ENCODE results near the gene OGFOD2.

OGFOD2 gene

DNA sequence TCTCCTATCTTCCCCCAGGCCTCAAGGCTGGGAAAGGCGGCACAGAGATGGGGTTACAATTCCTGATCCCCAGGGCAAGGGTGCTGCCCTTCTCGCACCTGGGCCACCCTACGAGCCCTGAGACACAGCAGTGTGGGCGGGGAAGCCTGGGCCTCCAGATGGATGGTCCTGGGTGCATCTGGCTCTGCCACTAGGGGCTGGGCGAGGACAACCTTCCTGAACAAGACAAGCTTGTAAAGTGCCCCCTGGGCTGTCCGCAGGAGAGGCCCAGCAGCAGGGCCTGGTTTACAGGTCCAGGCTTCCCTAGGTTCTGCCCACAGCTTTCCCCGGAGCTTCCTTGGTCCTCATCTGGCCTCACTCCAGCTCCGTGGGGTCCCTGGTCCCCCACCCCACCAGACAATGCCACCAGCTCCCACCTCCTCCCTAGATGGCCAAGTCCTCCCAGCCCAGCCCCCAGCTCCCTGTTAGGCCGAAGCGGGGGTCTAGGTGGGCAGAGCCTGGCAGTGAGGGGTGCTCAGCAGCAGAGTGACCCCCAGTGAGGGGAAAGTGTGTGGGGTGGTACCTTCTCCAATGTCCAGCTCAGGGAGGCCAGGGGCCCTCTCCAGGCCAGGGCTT lies 14.3 kb downstream of the OGFOD2 start:
- DNase-seq = no peak

DNA sequence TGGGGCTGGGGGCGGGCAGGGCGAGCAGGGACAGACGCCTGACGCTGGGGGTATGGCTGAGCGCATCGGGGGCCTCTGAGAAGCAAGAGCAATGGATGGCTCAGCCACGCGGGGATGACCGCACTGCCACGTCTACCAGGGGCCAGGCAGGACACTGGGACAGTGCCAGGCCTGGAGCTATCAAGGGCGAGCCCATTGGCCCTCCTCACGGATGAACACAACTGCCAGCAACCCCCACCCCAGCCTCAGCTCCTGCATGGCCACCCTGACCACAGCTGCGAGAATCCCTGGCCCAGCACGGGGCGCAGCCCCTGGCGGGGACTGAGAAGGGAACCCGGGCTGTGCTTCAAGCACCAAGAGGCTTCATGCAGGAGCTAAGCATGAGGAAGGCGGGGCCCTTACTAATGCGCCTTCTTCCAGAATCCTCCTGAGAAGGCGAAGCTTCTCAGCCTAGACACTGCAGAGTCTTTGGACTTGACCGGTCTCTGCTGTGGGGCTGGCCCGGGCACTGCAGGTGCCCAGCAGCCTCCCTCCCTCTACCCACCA lies 14.9 kb downstream of the OGFOD2 start:
- DNase-seq = no peak

DNA sequence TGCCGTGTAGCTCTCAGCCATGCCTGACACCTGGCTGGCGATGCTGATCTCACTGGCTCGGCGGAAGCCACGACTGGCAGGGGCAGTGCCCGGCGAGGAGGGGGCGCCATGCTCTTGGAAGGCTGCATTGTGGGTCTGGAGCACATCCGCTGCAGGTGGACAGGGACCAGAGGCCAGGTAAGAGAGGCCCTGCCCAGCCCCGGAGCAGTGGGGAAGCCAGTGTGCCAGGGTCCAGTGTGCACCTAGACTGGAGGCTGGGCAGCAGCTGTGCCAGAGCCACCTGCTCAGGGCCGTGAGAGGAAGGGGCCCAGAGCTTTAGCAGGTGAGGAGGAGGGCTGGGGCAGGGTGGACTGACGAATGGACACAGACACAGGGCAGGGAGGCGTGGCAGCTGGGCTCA lies 15.5 kb downstream of the OGFOD2 start:
- DNase-seq = no peak

DNA sequence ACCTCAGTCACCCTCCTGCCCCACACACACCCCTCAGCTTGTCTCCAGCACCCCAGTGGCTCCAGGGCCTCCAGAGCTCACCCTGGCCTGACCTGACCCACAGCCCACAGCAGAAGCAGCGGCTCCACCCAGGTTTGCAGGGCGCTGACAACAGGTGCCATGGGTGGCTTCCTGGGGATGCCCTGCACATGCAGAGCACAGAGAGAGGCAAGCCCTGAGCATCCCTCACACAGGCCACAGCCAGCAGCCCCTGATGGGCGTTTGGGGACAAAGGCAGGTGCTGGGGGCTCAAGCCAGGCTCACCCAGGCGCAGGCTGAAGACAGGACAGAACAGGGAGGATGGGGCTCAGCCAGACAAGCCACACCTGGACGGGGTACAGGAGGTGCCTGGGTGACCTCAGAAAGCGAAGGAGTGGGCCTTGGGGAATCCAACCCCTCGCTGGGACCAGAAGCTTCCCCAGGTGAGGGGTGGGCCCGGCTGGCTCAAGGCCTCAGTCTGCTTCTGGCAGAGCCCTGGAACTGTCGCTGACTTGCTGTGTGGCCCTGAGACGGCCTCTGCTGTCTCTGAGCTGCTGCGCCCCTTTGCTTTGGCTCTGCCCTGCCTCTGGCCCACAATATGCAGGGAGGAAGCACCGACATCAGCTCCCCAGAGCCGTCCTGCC lies 16.0 kb downstream of the OGFOD2 start:
- no peak for DNase-seq

DNA sequence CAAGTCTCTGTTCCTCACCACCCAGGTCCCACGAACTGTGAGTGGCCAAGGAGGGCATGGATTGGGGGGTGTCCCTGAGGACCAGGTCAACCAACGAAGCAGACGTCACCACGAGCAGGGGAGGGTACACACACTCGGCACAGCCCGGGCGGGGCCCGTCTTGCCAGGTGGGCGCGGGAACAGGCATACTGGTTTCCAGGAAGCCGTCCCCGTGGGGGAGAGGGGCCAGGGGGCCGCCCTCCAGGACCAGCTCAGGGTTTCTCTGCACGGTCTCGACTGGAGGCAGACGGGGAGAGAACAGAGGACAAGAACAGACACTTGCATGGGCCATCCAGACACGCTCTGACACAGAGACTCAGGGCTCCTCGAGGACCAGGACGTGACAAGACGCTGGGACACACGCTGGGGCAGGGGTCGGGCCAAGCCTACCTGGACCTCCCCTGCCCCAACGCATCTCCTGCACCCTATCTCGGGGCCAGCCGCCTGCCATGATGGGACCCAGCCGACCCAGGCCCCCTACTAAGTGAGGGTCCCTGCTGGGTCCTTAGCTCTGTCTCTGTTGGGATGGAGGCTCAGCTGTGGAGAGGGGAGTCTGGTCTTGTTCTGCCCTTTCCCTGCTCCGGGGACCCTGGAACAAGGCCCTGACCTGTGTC lies 16.7 kb downstream of the OGFOD2 start:
- DNase-seq = no peak

DNA sequence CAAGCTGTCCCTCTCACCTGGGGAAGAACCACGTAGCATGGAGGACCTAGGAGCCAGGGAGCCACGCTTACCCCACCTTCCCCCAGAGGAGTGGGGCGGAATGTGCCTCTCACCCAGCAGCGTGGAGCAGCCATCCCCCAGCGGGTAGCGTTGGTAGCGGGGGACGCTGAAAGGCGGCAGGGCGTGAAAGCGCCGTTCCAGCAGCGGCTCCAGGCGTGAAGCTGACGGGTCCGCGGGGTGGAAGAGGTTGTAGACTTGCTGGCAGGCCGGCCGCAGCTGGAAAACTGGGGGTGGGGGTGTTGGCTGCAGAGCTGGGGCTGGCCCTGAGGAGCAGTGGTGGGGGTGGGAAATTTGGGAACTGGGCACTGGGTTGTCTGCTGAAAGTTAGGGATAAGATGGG lies 17.3 kb downstream of the OGFOD2 start:
- no peak for DNase-seq

DNA sequence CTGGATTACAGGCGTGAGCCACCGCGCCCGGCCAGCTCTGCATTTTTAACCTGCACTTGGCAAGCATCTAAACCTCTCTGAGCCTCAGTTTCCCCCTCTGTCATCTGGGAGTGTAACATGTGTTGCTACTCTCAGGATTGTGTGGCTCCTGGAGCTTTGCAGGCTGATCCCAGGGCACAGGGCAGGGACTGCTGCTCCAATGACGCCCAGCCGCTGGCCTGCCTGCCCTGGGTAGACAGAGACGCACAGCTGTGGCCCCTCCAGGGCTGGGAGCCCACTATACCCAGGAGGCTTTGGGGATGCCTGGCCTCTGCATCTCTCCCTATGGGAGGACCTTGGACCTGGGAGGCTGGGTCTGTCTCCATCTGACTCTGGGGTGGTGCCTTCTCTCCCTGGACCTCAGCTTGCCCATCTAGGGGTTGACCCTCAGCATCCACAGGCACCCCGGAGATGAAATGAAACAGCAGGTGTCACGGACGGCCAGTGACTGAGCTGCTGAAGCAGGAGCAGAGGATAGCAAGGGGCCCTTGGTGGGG lies 19.2 kb downstream of the OGFOD2 start:
- DNase-seq = no peak

DNA sequence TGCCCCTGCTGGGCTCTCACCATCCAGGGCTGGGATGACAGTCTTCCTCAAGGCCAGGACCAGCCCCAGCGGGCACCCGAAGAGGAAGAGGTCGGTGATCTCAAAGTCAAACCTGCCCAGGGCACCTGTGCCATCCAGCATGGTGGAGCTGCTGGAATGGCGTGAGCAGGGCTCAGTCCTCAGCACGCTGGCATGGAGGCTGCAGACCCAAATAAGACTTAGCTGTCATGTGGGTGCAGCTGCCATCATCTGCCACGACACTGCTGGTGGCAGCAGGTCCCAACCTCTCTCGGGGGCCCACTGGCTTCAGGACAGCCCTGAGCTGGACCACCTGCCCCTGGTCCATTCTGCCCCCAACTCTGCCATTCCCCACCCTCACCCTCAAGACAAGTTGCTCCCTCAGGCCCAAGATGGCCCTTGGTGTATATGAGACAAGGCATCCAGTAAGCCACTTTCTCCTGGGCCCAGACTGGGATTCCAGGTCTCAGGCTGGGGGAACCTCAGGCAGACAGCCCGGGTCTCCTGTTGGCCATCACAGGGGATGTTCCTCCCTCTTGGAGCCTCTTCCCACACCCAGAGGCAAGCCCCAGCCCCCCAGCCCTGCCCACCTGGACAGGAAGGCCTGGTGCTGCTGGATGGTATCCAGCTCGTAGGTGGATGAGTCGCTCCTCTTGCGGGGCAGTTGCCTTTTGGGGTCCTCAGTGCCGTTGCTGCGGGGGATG lies 19.9 kb downstream of the OGFOD2 start:
- DNase-seq = no peak

DNA sequence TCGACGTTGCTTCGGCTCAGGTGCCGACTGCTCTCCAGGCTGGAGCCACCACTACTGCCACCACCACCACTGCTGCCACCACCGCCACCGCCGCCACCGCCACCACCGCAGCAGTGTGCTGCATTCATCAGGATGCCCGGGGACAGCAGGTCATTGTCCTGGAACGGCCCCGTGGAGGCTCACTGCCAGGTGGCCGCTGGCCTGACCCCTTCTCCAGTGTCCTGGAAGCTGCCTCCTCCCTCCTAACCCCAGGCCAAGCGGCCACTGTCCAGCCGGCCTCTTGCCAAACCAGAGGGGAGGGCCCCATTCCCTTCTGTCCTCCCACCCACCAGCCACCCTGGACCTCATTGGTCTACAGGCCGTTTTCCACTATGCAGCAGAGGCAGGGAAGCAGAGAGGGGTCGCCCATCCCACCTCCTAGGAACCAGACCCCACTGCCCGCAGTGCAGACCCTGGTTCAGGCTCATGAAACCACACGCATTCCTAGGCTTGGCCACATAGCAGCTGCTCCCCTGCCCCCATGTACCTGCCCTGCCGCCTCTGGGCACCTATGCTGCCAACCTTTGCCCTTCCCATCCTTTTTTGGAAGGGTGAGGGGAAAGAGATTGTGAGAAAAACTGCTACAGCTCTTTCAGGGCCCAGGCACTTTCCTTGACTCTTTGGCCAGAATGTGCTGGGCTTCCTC lies 20.6 kb downstream of the OGFOD2 start:
- no peak for DNase-seq

DNA sequence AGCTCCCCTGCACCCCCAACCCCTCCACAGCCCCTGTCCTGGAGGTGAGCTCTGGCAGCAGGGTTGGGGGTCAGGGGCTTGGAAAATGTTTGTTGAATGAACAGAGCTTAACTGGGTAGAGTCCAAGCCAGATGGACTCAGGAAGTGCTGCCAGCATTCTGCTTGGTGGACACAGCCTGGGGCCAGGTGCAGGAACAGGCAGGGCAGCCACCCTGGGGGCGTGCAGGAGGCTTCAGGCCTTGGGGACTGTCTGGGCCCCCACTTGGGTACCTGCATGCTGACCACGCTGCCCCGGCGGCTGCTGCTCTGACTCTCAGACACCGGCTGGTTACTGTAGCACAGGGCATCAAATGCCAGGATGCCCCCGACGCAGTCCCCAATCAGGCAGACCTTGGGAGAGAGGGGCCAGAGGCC lies 21.2 kb downstream of the OGFOD2 start:
- no peak for DNase-seq

DNA sequence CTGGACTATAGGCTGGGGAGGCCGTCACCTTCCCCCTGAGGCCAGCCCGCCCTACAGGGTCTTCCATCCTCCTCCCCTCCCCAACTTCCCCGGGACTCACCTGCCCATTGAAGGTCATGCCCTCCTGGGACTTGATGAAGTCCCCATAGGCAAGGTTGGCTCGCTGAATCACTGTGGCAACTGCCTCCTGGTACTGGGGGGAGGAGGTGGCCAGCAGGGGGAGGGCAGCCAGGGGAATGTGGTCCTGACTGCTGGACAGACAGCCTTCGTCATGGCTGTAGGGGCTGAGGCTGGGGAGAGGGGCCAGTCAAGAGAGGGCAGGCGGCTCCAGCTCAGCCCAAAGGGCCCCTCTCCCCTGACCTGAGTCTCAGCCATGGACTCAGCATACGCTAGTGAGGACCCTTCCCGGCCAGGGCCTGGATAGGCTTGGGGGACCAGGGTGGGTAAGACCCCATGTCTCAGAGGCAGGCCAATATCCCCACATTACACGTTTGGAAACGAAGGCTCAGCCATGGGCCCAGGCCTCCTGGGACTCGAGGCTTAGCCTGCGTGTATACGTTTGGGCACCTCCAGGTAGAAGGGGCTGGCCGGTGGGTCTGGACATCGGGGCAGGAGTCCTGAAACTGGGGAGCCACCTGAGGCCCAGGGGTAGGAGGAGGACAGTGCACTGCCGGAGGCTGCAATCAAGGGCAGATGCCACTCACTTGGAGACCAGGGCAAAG lies 21.7 kb downstream of the OGFOD2 start:
- no peak for DNase-seq

DNA sequence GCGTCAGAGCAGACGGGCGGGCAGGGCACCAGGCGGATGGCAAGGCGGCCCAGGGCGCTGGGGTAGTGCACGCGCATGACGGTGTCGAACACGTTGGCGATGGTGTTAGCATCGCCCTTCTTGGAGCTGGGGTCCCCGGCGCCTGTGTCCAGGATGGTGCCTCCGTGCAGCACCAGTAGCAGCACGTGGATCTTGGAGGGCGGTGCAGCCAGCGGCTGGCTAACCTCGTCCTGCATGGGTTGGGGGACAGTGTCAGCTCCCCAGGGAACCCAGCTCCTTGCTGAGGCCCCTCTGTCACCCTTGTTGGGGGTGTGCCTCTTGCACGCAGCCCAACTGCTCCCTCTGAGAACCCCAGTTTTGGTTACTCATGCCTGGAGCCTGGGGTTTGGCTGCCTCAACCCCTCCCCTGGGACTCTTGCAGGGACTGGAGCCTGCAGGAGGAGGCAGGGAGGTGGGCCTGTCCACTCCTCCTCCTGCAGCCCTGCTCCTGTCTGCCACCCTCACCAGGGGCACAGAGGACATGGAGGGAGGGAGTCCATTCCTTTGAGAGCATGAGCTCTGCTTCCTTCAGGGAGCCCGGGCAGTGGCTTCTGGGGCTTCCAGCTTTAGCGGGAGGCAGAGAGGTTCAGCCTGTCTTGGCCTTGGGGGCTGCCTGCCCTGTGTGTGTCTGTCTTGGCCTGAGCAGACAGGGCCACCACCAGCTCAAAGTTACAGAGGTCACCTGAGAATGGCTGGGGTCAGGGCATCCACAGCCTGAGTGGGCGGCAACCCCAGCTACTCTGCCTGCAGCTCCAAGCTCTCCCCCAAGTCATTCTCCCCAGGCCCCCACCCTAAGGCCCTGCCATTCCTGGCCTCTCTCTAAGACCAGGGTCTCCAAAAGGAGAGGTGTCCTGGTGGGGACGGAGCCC lies 22.6 kb downstream of the OGFOD2 start:
- no peak for DNase-seq

DNA sequence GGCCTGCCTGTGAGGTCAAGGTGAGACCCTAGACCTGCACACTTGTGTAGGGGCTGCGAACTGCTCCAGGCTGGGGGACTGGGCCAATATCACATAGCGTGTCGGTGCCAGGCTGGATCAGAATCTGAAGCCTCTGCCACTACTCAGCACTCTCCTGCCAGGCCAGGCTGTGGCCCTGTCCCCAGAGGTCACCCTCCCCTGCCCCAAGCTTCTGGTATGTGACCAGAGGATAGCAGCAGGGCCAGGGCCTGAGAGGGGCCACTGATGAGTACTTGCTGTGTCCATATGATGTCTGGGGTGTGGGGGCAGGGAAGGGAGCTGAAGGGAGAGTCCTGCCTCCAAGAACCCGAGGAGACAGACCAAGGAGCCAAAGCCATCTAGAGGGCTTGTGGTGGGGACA lies 23.3 kb downstream of the OGFOD2 start:
- no peak for DNase-seq

DNA sequence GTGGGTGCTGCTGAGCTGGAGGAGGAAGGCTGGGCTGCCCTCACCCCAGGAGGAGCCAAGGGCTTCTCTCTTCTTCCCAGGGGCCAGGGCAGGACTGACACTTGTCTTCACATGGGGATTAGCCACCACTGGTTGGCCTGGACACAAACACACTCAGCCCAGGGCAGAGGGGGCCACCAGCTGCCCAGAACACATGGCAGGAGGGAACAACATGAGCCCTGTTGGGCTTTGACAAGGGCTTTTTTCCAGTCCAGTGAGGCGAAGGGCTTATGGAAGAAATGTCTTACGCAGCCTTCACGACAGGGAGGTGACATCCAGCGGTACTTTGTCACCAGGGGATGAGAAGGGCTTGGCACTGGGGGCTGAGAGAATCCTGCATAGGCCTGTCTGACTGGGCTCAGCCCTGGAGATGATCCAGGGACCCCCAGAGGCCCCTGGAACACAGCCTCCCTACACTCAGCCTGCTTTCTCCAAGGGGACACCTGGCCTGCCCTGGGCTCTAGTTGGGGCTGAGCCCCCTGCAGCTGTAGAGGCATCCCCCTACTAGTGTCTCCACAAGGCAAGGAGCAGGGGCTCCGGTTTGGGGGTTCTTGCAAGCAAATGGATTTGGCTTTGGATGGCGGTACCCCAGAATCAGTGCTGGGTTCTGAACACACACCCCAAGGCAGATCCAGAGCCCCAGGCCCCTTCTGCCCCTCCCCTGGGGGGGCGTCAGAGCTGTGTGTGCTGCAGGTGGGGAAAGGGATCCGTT lies 24.3 kb downstream of the OGFOD2 start:
- DNase-seq = no peak

DNA sequence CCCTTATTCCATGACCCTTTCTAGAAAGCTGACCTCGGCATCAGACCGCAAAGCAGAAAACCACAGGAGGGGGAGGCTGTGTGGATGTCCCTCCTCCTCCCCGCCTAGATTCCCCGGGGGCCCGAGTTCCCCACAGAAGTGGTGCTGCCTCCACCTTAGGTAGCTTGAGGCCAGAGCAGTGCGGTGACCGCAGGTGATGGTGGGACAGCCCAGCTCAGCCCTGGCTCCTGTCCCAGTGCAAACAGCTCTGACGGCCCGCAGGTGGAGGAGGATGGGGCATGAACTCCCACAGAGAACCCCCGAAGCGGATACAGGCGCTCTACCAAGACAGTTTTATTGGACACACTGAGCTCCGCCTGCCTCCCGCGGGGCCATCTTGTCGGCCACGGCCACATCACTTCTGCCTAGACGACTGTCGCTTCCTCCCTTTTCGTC lies 25.0 kb downstream of the OGFOD2 start:
- DNase-seq = no peak

DNA sequence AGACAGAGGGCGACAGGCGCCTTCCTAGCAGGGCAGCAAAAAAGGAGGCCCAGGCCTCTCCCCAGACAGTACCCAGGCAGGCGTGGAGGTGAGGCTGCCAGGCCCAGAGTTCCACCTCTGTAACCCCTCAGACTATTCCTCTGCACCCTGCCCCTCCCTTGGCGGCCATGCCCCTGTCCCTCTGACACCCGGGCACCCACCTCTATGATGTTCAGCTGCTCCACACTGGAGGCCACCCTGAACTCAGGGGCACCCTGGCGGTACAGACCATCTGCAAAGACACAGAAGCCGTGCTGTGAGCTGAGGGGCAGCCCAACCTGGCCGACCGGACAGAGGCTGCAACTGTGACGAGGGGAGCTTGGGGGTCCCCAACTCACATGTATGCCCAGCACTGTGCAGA lies 25.5 kb downstream of the OGFOD2 start:
- DNase-seq = no peak

DNA sequence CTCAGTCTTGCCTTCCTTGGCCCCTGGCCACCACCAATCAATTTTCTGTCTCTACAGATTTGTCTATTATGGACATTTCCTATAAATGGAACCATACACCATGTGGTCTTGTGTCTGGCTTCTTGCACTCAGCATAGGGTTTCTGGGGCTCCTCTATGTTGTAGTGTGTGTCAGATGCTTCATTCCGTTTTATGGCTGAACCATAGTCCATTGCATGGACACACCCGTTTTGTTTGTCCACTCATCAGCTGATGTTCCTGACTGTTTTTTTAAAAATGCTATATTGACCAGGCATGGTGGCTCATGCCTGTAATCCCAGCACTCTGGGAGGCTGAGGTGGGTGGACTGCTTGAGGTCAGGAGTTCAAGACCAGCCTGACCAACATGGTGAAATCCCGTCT lies 26.4 kb downstream of the OGFOD2 start:
- DNase-seq = no peak

DNA sequence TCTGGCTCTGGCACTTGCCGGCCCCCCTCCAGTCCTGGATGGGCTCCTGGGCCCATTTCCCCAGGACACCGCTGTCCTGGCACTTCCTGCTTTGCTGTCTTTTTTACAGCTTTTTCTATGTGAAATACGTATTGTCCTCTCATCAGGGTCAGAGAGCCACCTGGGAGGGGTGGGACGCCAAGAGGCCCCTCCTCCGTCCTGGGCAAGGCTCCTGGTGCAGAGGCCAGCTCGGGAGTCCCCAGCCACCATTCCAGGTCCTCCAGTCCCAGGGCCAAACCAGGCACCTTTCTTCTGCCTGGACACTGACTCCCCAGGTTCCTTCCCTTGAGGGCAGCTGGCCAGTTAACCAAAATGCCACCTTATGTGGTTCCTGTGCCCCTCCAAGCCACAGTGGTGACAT lies 28.2 kb downstream of the OGFOD2 start:
- DNase-seq = no peak

DNA sequence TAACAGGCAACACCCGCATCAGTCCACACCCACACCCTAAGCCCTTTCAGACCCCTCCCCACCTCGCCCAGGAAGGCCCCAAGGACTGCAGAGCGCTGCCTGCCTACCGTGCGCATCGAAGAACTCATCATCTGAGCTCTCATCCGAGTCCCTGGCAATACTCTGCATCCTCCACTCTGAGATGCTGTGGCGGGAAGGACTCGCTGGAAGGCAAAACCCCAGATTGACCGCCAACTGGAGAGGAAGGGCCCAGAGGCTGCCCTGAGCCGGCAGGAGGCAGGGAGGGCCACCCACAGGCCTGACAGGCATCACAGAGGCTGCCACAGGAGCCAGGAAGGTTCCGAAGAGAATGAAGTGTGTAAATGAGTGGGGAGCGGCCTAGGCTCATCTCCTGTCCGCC lies 29.2 kb downstream of the OGFOD2 start:
- DNase-seq = no peak

DNA sequence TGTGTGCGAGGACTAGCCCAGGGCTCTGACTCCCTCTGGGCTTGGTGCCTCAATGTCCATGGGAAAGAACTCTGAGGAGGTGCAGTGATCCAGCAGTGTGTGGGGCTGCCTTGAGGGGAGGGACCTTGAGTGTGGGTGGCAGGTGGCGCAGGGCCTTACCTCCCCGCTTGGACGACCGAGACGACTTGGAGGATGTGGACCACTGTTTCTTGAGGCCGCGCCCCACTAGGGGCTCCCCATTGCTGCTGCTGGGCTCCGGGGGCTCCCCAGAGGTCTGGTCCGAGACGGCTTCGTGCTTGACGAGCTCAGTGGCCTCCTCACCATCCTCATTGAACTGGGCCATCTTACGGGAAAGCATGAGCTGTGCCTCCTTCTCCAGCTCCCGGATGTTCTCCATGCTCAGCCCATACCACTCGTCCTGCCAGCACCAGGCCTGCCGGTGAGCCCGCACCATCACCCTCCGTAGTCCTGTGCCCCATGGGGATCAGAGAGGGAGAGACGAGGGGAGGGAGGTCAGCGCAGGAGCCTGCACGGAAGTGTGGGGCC lies 30.1 kb downstream of the OGFOD2 start:
- DNase-seq = no peak

All from T1000 (cell line).